Measurements from ENCODE around the gene NLRX1.
"Not testable (repeated sequence)": the region's sequence is repeated elsewhere in the genome, so short reads cannot be mapped to it uniquely, and the experiment has no call there.

The NLRX1 gene

DNA sequence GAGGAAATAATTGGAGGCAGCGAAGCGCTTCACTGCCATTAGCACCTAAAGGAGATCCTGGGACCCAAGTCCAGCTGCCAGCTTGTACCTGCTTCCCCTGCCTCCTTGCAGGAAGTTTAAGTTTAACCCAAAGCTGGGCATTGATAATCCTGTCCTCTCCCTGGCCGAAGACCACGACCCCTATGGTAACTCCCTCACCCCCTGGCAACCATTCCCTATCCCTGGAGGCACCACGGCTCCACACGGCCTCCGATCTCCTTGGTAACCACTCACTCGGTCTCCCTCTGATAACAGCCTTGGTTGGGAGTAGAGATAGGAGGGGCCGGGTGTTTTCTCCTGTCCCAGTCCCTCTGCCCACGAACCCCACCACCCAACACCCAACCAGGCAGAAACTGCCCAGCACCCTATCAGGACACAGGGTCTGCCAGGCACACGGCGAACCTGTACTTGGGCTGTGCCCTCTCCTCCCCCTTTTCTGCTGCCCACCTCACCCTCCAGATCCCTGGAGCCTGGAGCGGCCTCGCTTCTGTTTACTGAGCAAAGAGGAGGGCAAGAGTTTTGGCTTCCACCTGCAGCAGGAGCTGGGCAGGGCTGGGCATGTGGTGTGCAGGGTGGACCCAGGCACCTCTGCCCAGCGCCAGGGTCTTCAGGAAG, 17.6 kb downstream of the NLRX1 start:
- DNase-seq = no peak

DNA sequence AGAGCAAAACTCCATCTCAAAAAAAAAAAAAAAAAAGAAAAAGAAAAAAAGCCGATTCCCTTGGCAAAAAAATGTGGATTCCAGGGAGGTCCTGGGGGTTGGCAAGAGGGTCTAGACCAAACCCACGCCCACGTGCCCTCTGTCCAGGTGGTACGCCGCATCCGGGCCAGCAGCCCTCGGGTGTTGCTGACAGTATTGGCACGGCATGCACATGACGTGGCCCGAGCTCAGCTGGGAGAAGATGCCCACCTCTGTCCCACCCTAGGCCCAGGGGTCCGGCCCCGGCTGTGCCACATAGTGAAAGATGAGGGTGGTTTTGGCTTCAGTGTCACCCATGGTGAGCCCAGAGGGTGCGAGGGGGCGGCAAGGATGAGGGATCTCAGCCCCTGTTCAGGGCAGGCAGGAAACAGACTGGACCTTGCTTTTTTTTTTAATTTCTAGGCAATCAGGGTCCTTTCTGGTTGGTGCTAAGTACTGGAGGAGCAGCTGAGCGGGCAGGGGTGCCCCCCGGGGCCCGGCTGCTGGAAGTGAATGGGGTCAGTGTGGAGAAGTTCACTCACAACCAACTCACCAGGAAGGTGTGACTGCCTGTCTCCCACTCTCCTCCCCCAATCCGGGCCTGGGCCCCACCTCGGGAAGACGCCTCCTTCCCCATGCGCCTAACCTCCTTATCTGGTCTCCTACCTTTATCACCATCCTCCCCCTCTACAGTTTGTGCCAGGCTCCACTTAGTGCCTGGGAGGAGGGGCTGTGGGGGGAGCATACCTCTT, 18.8 kb downstream of the NLRX1 start:
- DNase-seq = no peak

DNA sequence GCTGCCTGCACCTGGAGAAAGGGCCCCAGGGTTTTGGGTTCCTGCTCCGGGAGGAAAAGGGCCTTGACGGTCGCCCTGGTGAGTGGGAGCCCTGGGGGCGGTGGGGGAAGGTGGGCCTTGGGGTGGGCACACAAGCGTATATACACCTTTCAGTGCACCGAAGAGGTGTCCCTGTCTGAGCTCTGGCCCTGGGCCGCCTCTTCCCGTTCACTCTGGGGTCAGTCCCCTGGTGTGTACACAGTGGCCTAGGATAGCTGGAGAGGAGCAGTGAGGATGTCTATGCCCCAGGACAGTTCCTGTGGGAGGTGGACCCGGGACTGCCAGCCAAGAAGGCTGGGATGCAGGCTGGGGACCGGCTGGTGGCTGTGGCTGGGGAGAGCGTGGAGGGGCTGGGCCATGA, 19.5 kb downstream of the NLRX1 start:
- DNase-seq = no peak

DNA sequence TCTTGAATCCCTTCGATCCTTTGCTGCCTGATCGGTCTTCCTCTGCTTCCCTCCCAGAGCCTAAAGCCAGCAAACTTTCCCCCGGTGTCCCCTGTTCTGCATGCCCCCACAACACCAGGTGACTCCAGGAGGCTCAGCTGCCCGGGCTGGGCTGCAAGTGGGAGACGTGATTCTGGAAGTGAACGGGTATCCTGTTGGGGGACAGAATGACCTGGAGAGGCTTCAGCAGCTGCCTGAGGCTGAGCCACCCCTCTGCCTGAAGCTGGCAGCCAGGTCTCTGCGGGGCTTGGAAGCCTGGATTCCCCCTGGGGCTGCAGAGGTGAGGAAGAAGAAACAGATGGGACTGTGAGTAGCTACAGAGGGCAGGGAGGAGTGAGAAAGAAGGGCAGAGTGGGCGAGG, 20.4 kb downstream of the NLRX1 start:
- no peak for DNase-seq

DNA sequence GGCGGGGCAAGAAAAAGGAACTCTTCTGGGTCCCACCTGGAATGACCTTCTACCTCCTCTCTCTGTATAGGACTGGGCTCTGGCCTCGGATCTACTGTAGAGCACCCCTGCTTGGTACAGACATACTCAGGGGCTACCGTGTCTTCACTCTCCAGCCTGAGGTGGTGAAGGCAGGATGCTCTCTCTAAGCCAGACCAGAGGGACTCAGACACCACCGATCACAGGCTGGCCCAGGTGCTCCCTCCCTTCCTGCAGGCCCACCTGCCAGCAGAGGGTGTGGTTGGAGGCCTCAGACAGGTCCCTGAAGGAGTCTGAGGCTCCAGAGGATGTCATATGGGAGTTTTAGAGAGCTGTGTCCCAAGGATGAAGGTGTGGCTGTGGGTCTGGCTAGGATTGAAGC, 20.9 kb downstream of the NLRX1 start:
- DNase-seq = no peak

DNA sequence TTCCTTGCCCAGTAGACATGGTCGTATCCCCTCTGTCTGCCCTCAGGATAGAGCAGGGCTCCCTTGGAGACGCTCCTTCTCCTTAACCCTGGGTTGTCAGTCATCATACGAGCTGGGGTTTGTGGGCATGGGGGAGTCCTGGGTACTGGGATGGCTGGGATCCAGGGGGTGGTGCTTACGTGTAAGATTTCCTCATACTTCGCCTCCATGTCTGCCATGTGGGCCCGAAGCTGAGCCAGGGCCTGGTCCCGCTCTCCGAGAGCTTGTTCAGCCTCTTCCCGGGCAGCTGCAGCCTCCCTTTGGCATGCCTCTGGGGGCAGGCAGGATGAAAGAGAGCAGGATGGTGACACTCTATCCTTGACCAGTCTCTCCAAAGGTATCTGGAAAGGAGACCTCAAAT, 22.0 kb downstream of the NLRX1 start:
- no peak for DNase-seq

DNA sequence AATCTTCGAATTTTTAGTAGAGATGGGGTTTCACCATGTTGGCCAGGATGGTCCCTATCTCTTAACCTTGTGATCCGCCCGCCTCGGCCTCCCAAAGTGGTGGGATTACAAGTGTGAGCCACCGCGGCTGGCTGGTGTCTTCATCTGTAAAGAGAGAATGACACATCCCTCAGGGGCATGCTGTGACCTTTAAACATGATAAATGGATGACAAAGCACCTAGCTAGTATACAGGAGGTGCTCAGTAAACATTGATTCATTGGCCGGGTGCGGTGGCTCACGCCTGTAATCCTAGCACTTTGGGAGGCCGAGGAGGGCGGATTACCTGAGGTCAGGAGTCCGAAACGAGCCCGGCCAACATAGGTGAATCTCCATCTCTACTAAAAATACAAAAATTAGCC, 22.7 kb downstream of the NLRX1 start:
- DNase-seq = not testable (repeated sequence)

DNA sequence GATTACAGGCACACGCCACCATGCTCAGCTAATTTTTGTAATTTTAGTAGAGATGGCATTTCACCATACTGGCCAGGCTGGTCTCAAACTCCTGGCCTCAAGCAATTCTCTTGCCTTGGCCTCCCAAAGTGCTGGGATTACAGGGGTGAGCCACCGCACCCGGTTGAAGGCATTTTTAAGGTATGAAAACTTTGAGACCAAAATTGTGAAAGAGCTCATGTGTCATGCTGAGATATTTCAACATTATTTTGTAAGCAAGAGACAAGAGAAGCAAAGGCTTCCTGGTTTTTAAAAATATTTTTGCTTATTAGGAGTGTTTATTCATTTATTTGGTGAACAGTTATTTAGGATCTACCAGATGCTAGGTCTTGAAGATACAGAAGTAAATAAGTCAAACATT, 23.6 kb downstream of the NLRX1 start:
- no peak for DNase-seq

DNA sequence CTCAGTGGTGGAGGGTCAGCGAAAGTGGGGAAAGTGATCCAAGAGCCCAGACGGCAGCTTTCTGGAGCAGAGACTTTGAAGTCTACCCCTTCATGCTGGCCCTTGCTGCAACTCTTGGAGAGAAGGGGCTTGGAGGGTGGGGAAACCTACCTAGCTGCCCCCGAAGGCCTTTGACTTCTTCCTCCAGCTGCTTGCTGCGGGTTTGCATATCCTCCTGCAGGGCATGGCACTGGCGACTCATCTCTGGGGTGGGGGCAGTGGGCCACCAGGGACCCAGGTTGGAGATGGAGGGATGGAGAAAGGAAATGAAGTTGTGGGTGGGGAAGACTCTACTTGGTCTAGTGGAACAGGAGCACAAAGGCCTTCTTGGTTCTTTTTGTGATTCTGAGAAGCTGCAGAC, 24.5 kb downstream of the NLRX1 start:
- no peak for DNase-seq

DNA sequence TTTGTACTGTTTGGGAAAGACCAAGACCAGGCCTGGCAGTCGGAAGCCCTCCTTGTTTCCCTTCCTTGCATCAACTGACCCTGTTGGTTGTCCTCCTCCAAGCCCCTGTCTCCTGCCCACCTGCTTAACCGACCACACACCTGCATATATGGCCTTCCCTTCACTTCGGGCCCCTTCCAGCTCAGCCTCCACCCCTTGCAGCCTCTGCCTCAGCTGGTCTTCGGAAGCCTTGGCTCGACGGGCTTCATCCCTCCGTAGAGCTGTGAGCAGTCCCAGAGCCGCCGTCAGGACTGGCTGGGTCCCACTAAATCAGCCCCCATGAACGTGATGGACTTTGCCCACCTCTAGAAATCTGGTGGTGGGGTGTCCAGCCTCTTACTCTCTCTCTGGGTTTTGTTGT, 25.1 kb downstream of the NLRX1 start:
- no peak for DNase-seq

DNA sequence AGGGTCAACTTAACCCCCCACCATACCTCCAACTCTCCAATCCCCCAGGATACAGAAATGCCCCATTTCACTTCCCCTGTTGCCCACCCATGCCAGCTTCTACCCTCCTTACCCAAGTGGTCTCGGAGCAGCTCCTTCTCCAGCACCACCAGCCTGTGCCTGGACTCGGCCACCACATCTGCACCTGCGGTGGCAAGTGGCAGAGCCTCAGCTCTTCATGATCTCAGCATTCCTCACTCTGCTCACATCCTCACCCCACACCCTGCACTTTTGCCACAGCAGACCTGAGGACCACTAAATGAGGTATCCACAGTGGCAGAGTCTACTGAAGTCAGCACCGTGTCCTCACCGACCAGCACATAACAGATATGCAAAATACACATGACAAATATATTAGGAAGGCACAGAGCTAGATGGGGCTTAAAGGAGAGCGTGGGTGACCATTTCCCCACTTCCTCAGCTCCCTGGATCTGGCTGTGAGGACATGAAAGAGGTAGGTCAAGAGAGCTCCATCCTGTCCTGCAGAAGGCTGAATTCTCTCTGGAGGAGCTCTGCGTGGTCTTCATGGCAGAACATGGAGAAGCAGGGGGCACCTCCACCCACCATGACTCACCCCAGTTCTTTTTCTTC, 26.4 kb downstream of the NLRX1 start:
- no peak for DNase-seq

DNA sequence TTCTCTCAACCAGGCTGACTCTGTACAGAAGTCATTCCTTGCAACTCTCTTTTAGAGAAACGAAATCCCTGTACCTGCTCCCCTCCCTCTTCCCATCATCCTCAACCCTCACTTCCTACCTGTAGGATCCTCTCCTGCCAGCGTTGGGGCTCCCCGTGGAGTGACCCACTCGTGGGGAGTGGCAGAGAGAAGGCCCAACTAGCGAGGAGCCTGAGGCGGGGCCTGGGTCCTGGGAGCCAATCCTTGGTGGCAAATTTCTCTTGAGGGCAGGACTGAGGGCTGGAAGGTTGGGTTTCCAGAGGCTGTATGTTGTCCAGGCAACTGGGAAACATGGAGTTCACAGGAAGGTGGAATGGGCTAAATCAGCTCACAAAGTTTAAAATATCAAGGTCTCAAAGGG, 27.2 kb downstream of the NLRX1 start:
- no peak for DNase-seq

DNA sequence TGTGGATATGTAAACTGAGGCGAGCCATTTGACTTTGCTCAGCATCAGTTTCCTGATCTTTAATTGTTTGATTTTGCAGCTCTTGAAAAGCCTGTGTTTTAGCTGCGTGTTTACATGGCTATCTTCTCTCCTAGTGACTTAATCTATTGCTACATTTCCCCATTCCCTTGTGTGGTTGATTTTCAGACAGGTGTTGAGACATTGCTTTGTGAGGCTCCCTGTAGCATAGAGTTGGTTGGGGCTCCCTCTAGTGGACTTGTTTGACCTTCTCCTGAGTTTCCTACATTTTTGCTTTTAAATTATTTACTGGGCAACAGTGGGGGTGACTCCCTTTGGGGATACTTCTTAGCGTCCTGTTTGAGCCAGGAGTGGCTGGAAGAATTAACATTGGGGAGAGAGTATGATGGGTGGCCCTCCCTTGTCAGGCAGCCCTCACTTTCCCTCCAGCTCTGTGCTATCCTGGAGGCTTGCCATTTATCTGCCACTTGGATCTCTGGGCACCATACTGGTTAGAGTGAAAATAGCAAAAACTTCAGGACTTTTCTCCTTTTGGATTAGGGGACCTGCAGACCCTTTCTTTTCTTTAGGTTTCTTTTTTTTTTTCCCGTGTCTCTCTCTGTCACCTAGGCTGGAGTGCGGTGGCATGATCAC, 28.4 kb downstream of the NLRX1 start:
- peak; percentile 58 to 59 for DNase-seq

DNA sequence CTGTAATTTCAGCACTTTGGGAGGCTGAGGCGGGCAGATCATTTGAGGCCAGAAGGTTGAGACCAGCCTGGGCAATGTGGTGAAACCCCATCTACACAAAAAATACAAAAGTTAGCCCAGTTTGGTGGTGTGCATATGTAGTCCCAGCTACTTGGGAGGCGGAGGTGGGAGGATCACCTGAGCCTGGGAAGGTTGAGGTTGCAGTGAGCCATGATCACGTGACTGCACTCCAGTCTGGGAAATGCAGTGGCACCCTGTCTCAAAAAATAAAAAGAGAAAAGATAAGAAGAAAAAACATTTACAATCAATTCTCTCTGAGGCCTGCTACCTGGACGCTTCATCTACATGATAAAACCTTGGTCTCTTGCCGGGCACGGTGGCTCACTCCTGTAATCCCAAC, 30.4 kb downstream of the NLRX1 start:
- no peak for DNase-seq

DNA sequence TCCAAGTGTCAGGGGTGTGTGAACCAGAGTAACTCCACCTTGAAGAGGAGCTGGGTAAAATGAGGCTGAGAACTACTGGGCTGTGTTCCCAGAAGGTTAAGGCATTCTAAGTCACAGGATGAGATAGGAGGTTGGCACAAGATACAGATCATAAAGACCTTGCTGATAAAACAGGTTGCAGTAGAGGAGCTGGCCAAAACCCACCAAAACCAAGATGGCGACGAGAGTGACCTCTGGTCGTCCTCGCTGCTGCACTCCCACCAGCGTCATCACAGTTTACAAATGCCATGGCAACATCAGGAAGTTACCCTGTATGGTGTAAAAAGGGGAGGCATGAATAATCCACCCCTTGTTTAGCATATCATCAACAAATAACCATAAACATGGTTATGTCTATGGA, 32.7 kb downstream of the NLRX1 start:
- not testable (repeated sequence) for DNase-seq

DNA sequence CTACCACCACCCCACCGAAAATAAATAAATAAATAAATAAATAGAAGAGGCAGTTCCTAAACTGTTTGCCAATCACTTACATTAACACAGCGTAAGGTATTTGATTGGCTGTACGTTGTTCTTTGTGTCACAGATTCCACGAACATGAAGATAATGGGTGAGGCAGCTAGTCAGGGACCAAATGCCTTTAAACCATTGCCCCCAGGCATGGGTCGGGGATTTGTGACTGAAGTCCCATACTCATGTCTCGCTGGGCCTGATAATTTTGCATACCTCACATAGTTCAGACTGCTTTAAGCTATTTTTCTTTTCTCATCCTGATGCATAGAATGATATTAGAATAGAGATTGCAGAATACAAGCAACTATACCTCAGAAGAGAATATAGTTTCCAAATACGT, 34.0 kb downstream of the NLRX1 start:
- no peak for DNase-seq

DNA sequence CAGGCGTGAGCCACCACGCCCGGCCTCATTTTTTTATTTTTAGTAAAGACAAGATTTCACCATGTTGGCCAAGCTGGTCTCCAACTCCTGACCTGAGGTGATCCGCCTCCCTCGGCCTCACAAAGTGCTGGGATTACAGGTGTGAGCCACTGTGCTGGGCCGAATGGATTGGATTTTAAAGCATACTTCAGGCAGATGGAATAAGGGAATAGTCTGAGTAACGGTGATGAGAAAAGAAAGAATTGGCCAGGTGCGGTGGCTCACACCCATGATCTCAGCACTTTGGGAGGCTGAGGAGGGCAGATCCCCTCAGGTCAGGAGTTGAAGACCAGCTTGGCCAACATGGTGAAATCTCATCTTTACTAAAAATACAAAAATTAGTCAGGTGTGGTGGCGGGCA, 35.5 kb downstream of the NLRX1 start:
- DNase-seq = no peak

DNA sequence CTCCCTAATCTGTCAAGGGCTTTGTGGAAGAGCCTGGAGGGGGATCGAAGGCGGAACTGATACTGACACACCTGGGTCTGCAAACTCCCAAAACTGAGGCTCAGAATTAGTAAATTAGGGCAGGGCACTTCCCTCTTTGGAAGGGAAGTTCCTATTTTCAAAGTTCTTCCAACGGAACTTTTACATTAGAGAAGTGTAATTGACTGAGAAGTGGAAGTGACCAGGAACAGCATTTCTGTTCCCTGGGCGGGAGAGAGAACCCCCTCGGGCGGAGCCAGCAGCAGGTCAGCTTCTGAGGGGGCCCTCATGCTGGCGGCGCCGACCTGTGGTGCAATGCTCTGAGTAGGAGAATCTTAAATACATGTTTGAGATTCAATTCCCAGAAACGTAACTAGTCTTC, 36.6 kb downstream of the NLRX1 start:
- no peak for DNase-seq

DNA sequence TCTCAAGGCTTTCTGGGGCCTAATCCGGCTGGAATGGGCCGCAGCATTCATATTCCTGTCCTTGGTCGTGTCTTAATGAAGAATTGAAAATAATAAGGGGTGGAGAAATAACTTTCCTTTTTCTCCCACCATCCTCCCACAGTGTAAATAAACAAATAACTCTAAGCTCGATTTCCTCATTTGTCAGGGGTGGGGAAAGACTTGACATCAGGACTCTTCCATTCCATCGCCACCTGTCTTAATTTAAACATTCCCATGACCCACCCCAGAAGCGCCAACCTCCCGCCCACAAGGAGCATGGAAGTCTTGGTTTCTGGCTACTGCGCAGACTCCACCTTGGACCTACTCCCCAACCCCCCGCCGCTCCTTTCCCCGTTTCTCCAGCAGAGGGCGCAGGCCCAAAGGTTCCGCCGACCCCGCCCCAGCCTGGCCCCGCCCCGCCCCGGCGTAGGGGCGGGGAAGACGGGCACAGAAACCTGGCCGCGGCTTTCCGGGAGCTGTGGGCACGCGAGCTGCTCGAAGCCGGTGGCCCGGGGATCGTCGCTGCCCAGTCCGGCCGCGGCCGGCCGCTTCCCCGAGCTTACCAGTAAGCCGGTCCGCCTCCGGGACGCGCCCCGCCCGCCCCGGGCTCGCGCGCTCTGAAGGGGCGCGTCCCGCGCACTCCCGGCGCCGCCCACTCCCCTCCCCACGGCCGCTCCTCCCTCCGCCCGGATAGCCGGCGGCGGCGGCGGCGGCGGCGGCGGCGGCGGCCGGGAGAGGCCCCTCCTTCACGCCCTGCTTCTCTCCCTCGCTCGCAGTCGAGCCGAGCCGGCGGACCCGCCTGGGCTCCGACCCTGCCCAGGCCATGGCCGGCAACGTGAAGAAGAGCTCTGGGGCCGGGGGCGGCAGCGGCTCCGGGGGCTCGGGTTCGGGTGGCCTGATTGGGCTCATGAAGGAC, 37.3 kb downstream of the NLRX1 start, which contains the start of gene CBL:
CBL (plus strand) TSS at position 766 of the 937 bp plus-strand sequence; CDS start at position 845, 79 bp downstream.
- peak; percentile 97 to 98 for DNase-seq

DNA sequence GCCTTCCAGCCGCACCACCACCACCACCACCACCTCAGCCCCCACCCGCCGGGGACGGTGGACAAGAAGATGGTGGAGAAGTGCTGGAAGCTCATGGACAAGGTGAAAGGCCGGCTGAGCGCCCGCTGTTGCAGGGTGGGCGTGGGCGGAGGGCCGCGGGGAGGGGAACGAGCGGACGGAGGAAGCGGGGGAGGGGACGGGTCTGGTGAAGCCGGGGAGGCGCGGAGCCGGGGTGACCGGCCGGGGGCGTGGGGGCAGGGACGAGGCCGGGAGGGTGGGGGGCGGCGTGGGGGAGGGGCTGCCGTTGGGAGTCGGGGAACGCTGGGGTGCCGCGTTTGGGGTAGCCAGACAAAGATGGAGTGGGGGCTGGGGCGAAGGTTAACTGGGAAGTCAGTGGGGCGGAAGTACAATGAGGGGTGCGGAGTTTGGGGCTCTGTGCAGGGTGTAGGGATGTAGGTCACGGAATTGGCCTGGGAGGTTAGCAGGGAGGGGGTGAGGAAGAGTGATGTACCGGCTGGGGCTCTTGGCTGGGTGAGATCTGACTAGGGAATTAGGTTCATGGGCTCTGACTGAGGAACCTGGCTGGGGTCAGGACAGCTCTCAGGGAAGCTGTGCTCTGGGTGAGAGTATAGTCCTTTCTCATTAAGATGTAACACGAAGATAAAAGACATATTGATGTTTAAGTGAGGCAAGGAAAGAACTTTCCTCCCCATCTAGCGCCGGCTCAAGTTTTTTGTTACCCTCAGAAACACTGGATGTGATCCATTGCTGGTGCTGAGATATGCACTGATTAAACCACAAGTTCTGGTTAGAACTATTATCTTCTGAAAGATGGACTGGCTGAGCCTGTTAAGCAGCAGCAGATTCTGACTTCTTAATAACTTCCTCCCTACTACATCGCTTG, 38.2 kb downstream of the NLRX1 start:
- peak; percentile 27 to 38 for DNase-seq

DNA sequence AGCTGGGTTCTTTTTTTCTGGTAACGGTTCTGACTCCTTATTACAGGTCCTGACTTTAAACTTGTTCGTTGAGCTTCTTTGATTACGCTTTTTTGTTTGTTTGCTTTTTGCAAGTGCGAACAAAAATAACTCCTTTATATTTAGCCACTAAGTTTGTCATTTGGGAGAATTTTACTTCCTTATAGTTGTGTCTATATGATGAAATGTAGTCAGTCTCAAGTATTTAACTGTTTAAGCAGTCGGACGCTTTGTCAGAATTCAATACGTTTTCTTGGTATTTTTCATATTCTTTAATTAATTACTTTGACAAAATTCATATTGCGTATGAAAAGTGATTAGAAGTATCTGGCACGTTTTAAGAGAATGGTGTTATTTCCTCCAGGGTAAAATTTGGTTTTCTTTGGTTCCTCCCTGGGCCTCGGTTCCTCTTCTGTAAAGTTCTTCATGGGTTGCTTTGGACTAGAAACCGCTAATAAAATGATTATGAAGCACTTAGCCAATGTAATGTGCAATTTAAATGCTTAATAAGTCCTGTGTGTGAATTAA, 39.0 kb downstream of the NLRX1 start:
- no peak for DNase-seq
